HEK293T (cell line): ENCODE results near the gene UBE2E2.

Source experiments
- CTCF ChIA-PET: fragments of 350-600 bp; formaldehyde crosslinking; extraction: SDS; loops from one replicate; lab custom pipeline; 2021; ENCODE audit warnings: antibody characterized with exemption, inconsistent platforms; lab: Yijun Ruan, JAX
- POLR2A ChIA-PET: fragments of 350-600 bp; formaldehyde crosslinking; extraction: SDS; loops from one replicate; lab custom pipeline; 2020; ENCODE audit warnings: antibody characterized with exemption, inconsistent platforms; lab: Yijun Ruan, JAX
- DNase-seq: peaks from one replicate; pipeline ENCODE4 v3.0.0; 2012; ENCODE audit warnings: mixed read lengths; ENCODE audit errors: extremely low spot score
- ARNT ChIP-seq: fragments of 450-650 bp; IDR thresholded peaks from 2 replicates; pipeline ENCODE4 v1.6.1; 2017; ENCODE audit warnings: mild to moderate bottlenecking
- BHLHE40 ChIP-seq: fragments of 450-650 bp; IDR thresholded peaks from 2 replicates; pipeline ENCODE4 v1.6.1; 2016; ENCODE audit warnings: mild to moderate bottlenecking, moderate library complexity, borderline replicate concordance
- CTBP1 ChIP-seq: fragments of 450-650 bp; IDR thresholded peaks from 2 replicates; pipeline ENCODE4 v1.6.1; 2016; ENCODE audit warnings: borderline replicate concordance
- ELF4 ChIP-seq: fragments of 450-650 bp; IDR thresholded peaks from 2 replicates; pipeline ENCODE4 v1.6.1; 2017; ENCODE audit warnings: antibody characterized with exemption
- FOXA1 ChIP-seq: fragments of 450-650 bp; IDR thresholded peaks from 2 replicates; pipeline ENCODE4 v1.6.1; 2016; ENCODE audit warnings: mild to moderate bottlenecking
- FOXK2 ChIP-seq: fragments of 450-650 bp; IDR thresholded peaks from 2 replicates; pipeline ENCODE4 v1.6.1; 2016; ENCODE audit warnings: mild to moderate bottlenecking
- FOXM1 ChIP-seq: fragments of 450-650 bp; IDR thresholded peaks from 2 replicates; pipeline ENCODE4 v1.6.1; 2017; ENCODE audit warnings: mild to moderate bottlenecking, borderline replicate concordance
- HDGF ChIP-seq: fragments of 450-650 bp; IDR thresholded peaks from 2 replicates; pipeline ENCODE4 v1.6.1; 2017; ENCODE audit warnings: antibody characterized with exemption, borderline replicate concordance
- L3MBTL2 ChIP-seq: fragments of 450-650 bp; conservative IDR thresholded peaks from 2 replicates; pipeline ENCODE4 v1.6.1; 2016; ENCODE audit warnings: mild to moderate bottlenecking
- LEF1 ChIP-seq: fragments of 450-650 bp; IDR thresholded peaks from 2 replicates; pipeline ENCODE4 v1.6.1; 2017; ENCODE audit warnings: mild to moderate bottlenecking, borderline replicate concordance
- NFRKB ChIP-seq: fragments of 450-650 bp; IDR thresholded peaks from 2 replicates; pipeline ENCODE4 v1.6.1; 2016; ENCODE audit warnings: mild to moderate bottlenecking, moderate library complexity
- PKNOX1 ChIP-seq: fragments of 450-650 bp; IDR thresholded peaks from 2 replicates; pipeline ENCODE4 v1.6.1; 2016
- SP1 ChIP-seq: fragments of 450-650 bp; IDR thresholded peaks from 2 replicates; pipeline ENCODE4 v1.6.1; 2017
- SUZ12 ChIP-seq: fragments of 450-650 bp; IDR thresholded peaks from 2 replicates; pipeline ENCODE4 v1.6.1; 2016; ENCODE audit warnings: mild to moderate bottlenecking
- TARDBP ChIP-seq: fragments of 450-650 bp; IDR thresholded peaks from 2 replicates; pipeline ENCODE4 v1.6.1; 2016
- ZNF384 ChIP-seq: fragments of 450-650 bp; IDR thresholded peaks from 2 replicates; pipeline ENCODE4 v1.6.1; 2016

Gene UBE2E2

GRCh38 chr3:23527326-23527725 lies 324.2 kb downstream of the UBE2E2 start:
- DNase-seq, result no peak
- ChIA-PET POLR2A (no interaction called here), CTCF (no interaction called here)

GRCh38 chr3:23533596-23533995 lies 330.5 kb downstream of the UBE2E2 start:
- POLR2A ChIA-PET, result no interaction called here
- CTCF ChIA-PET, result no interaction called here
- no peak for TF ChIP-seq PKNOX1
- TF ChIP-seq CTBP1, result no peak
- no peak for TF ChIP-seq LEF1
- no peak for TF ChIP-seq SP1
- TF ChIP-seq NFRKB, result no peak
- DNase-seq, result no peak

More at GRCh38 chr3:23527326-23527725, 324.2 kb downstream of the UBE2E2 start:
- TF ChIP-seq SP1 (no peak), ARNT (no peak), FOXK2 (no peak), HDGF (no peak), ZNF384 (no peak), LEF1 (no peak), SUZ12 (no peak), BHLHE40 (no peak)

- ChIA-PET POLR2A (no interaction called here), CTCF (no interaction called here)
- no peak for DNase-seq
- TF ChIP-seq L3MBTL2, result no peak
- no peak for TF ChIP-seq SP1
- TF ChIP-seq ZNF384, result no peak
- no peak for TF ChIP-seq SUZ12
- no peak for TF ChIP-seq NFRKB
- TF ChIP-seq HDGF, result no peak
- no peak for TF ChIP-seq PKNOX1
Observed at GRCh38 chr3:23533996-23534395, 330.9 kb downstream of the UBE2E2 start.

GRCh38 chr3:23537101-23537551 lies 334.0 kb downstream of the UBE2E2 start:
- ChIA-PET CTCF (no interaction called here), POLR2A (no interaction called here)
- no peak for DNase-seq
- no peak for TF ChIP-seq FOXA1
- TF ChIP-seq NFRKB, result no peak
- no peak for TF ChIP-seq HDGF
- TF ChIP-seq TARDBP, result no peak
- no peak for TF ChIP-seq SUZ12
- no peak for TF ChIP-seq ARNT
- TF ChIP-seq PKNOX1, result no peak
- TF ChIP-seq ELF4, result no peak
- no peak for TF ChIP-seq CTBP1
- no peak for TF ChIP-seq ZNF384
- TF ChIP-seq BHLHE40, result no peak
- no peak for TF ChIP-seq FOXK2
- no peak for TF ChIP-seq L3MBTL2
- TF ChIP-seq LEF1, result no peak
- no peak for TF ChIP-seq SP1
- no peak for TF ChIP-seq FOXM1

GRCh38 chr3:23539185-23539584 lies 336.1 kb downstream of the UBE2E2 start:
- TF ChIP-seq NFRKB, result no peak
- no peak for TF ChIP-seq FOXM1
- TF ChIP-seq BHLHE40, result no peak
- TF ChIP-seq FOXK2, result no peak
- no peak for TF ChIP-seq ZNF384
- no peak for TF ChIP-seq CTBP1
- no peak for TF ChIP-seq SUZ12
- TF ChIP-seq ELF4, result no peak
- TF ChIP-seq PKNOX1, result no peak
- TF ChIP-seq SP1, result no peak
- TF ChIP-seq TARDBP, result no peak
- no peak for TF ChIP-seq FOXA1
- no peak for TF ChIP-seq ARNT
- no peak for TF ChIP-seq HDGF
- no peak for TF ChIP-seq L3MBTL2
- TF ChIP-seq LEF1, result no peak
- no peak for DNase-seq
- POLR2A ChIA-PET, result no interaction called here
- CTCF ChIA-PET, result no interaction called here

- POLR2A ChIA-PET, result no interaction called here
- DNase-seq, result no peak
Observed at GRCh38 chr3:23540600-23540999, 337.5 kb downstream of the UBE2E2 start.

More at GRCh38 chr3:23540600-23540999, 337.5 kb downstream of the UBE2E2 start:
- TF ChIP-seq SUZ12, result no peak
- TF ChIP-seq ELF4, result no peak
- TF ChIP-seq L3MBTL2, result no peak
- TF ChIP-seq BHLHE40, result no peak
- TF ChIP-seq ZNF384, result no peak
- no peak for TF ChIP-seq FOXM1
- no peak for TF ChIP-seq TARDBP
- TF ChIP-seq FOXA1, result no peak
- TF ChIP-seq HDGF, result no peak
- TF ChIP-seq SP1, result no peak
- TF ChIP-seq NFRKB, result no peak
- TF ChIP-seq LEF1, result no peak
- no peak for TF ChIP-seq ARNT
- no peak for TF ChIP-seq FOXK2
- no peak for TF ChIP-seq CTBP1
- CTCF ChIA-PET, result no interaction called here
